Cardiac muscle cell (in vitro differentiated cells and primary cell): ENCODE data around the gene SGMS1. TPM values are rescaled to one million over a fixed set of nuclear protein-coding genes. Genes with fewer than 3 reads are reported as not detected.

Source experiments
- DNase-seq, 2 donors: peaks; one replicate each; pipeline versions ENCODE4 v3.0.0 to v3.0.0-alpha.2; 2010 to 2017; ENCODE audit warnings: low read depth in 1 of 2, low spot score in 1 of 2
- H3K27ac ChIP-seq: fragments of 200-600 bp; sonication (generic); 2 replicates; pipeline ENCODE4 v1.5.1; 2016
- H3K27me3 ChIP-seq: fragments of 200-600 bp; sonication (generic); 2 replicates; pipeline ENCODE4 v1.6.0; 2016; ENCODE audit warnings: control low read depth
- H3K36me3 ChIP-seq: fragments of 200-600 bp; sonication (generic); 2 replicates; pipeline ENCODE4 v1.5.1; 2016; ENCODE audit warnings: control low read depth
- H3K4me1 ChIP-seq: fragments of 200-600 bp; sonication (generic); 2 replicates; pipeline ENCODE4 v1.8.1; 2017; ENCODE audit warnings: low read depth, mild to moderate bottlenecking, mixed run types
- H3K4me3 ChIP-seq: fragments of 200-600 bp; sonication (generic); 2 replicates; pipeline ENCODE4 v1.5.1; 2016; ENCODE audit warnings: mild to moderate bottlenecking
- H3K9me3 ChIP-seq: fragments of 200-600 bp; sonication (generic); 2 replicates; pipeline ENCODE4 v1.5.1; 2017; ENCODE audit warnings: low read depth, mild to moderate bottlenecking, control low read depth
- polyA plus RNA-seq: library from polyadenylated mRNA; unstranded; fragments of >200 nt; fragmentation: Nextera tagmentation; extraction: Ambion mirVana; gene quantifications from 2 replicates; pipeline ENCODE4 v1.2.1, GENCODE V29; 2016
- total RNA-seq: library from RNA; depleted of rRNA; stranded (reverse); fragments of >200 nt; gene quantifications from 2 replicates; pipeline ENCODE4 v1.2.3, GENCODE V29; 2016
- TF ChIP-seq, protein P1 (sequence below): IDR thresholded peaks from 2 replicates; pipeline ENCODE4 v1.5.1; 2012; ENCODE audit warnings: low read depth, mild to moderate bottlenecking, low read length

The SGMS1 gene
- total and polyA plus RNA-seq, 2 experiments from 2014 or later, result 12.1 to 41.6 TPM

DNA sequence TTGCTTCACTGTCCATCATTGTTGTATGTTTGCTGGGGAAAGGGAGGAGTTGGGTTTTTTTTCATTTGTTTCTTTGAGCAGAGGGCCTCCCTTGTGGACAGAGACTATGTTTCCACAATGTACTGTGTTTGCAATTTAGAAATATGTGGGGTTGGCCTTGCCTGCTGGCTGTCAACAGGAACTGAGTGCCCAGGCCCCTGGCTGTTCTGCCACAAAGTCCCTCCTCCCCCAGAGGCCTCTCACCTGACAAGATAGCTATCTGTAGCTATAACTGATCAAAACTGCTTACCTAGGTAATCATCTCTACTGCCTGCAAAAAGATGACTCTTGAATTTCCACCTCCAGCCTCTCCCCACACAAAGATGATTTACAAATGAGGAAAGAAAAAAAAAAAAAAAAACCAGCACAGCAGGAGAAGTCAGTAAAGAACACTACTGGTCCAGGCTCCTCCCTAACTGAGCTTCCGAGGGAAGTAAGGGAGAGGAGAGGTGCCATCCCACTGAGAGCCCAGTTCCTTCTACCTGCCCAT lies 121.8 kb downstream of the SGMS1 start:
- H3K4me3 ChIP-seq, result no peak overlapping the region
- DNase-seq, result peak in 1 of 2 donors; percentile 27
- peaks cover 45% of the 10 kb centered on the region for H3K4me1 ChIP-seq
- H3K27me3 ChIP-seq, result no peaks in the 10 kb centered on the region
- H3K9me3 ChIP-seq, result no peaks in the 10 kb centered on the region
- TF ChIP-seq, protein P1, sequence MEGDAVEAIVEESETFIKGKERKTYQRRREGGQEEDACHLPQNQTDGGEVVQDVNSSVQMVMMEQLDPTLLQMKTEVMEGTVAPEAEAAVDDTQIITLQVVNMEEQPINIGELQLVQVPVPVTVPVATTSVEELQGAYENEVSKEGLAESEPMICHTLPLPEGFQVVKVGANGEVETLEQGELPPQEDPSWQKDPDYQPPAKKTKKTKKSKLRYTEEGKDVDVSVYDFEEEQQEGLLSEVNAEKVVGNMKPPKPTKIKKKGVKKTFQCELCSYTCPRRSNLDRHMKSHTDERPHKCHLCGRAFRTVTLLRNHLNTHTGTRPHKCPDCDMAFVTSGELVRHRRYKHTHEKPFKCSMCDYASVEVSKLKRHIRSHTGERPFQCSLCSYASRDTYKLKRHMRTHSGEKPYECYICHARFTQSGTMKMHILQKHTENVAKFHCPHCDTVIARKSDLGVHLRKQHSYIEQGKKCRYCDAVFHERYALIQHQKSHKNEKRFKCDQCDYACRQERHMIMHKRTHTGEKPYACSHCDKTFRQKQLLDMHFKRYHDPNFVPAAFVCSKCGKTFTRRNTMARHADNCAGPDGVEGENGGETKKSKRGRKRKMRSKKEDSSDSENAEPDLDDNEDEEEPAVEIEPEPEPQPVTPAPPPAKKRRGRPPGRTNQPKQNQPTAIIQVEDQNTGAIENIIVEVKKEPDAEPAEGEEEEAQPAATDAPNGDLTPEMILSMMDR, result no peak
- H3K36me3 ChIP-seq, result no peaks in the 10 kb centered on the region
- H3K27ac ChIP-seq, result peak overlapping the region; percentile 21

DNA sequence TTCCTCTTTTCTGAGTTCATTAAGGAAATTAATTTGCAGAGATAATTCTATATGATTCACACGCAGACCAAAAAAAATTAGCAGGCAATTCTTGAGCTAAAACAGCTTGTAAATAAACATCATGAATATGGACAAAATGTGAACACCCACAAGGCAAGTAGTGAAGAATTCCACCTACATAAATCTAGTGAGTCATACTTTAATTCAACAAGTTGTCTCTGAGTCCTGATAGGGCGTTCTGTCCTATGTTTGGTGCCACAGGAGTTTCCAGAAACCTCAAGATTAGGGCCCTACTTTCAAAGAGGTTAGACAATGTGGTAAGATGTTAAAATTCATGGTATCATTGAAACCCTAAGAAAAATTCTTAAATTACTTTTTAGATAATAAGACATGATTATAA lies 122.3 kb downstream of the SGMS1 start:
- Histone ChIP-seq H3K27ac (peak overlapping the region; percentile 21), H3K4me1 (peaks cover 44% of the 10 kb centered on the region), H3K9me3 (no peaks in the 10 kb centered on the region), H3K36me3 (no peaks in the 10 kb centered on the region), H3K27me3 (no peaks in the 10 kb centered on the region), H3K4me3 (no peak overlapping the region)
- DNase-seq, result peak in 1 of 2 donors; percentile 47
- TF ChIP-seq, protein P1, result no peak

DNA sequence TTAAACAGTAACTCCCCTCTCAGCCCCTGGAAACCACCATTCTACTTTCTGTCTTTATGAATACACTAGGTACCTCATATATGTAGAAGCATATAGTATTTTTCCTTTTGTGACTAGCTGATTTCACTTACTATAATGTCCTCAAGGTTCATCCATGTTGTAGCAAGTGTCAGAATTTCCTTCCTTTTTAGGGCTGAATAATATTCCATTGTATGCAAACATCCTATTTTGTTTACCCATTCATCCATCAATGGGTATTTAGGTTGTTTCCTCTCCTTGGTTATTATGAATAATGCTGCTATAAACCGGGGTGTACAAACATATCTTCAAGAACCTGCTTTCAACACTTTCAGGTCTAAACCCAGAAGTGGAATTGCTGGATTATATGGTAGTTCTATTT lies 125.3 kb downstream of the SGMS1 start:
- TF ChIP-seq, protein P1, result no peak
- Histone ChIP-seq H3K36me3 (no peaks in the 10 kb centered on the region), H3K4me3 (no peak overlapping the region), H3K27me3 (no peaks in the 10 kb centered on the region), H3K9me3 (no peaks in the 10 kb centered on the region), H3K27ac (no peak overlapping the region), H3K4me1 (peaks cover 33% of the 10 kb centered on the region)
- no peak for DNase-seq

DNA sequence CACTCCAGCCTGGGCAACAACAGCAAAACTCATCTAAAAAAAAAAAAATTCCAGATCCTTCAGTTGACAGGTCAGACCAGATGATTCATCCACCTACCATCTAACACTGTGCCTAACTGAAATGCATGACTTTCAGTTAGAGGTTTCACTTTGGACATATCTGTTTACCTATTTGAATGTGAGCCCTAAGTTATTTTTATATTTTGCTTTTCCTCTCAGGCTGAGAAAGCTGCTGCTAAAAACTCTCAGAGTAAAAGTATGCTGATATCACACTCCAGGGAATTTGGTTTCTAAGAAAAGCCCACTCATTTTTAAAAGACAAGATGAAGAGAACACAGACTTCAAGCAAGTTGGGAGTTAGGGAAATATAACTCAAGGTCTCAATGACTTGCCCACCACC lies 126.0 kb downstream of the SGMS1 start:
- no peak overlapping the region for H3K4me3 ChIP-seq
- H3K9me3 ChIP-seq, result no peaks in the 10 kb centered on the region
- TF ChIP-seq, protein P1, result no peak
- peaks cover 26% of the 10 kb centered on the region for H3K4me1 ChIP-seq
- DNase-seq, result peak in 1 of 2 donors; percentile 58
- no peak overlapping the region for H3K27ac ChIP-seq
- no peaks in the 10 kb centered on the region for H3K27me3 ChIP-seq
- H3K36me3 ChIP-seq, result no peaks in the 10 kb centered on the region

DNA sequence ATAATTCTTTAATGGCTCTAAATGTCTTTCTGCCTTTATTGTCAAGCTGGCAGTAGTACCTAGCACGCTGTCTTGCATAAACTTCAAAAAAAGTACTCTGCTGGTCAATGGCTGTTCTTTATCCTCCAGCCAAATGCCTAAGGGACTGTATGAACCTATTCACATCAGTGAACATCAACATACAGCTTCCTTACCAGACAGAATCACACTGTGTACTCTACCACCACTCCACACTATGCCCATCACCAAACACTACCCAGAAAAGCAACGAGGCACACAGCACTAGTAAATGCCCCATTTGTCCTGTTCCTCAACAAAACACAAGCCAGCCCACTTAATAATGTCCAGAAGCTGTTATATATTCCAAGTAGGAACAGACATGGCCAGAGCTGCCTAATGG lies 127.5 kb downstream of the SGMS1 start:
- TF ChIP-seq, protein P1, result no peak
- no peak for DNase-seq
- Histone ChIP-seq H3K4me1 (peaks cover 14% of the 10 kb centered on the region), H3K27ac (no peak overlapping the region), H3K36me3 (no peaks in the 10 kb centered on the region), H3K4me3 (no peak overlapping the region), H3K27me3 (no peaks in the 10 kb centered on the region), H3K9me3 (no peaks in the 10 kb centered on the region)
